HG02571 (cell line): ENCODE measurements around the gene MT1H.

Source experiments
- ATAC-seq: cut with Tn5 transposase; IDR thresholded peaks from one replicate; pipeline ENCODE4 v1.9.1; 2021; ENCODE audit warnings: mild to moderate bottlenecking, moderate library complexity; ENCODE audit not compliant: unreplicated experiment

The MT1H gene

DNA sequence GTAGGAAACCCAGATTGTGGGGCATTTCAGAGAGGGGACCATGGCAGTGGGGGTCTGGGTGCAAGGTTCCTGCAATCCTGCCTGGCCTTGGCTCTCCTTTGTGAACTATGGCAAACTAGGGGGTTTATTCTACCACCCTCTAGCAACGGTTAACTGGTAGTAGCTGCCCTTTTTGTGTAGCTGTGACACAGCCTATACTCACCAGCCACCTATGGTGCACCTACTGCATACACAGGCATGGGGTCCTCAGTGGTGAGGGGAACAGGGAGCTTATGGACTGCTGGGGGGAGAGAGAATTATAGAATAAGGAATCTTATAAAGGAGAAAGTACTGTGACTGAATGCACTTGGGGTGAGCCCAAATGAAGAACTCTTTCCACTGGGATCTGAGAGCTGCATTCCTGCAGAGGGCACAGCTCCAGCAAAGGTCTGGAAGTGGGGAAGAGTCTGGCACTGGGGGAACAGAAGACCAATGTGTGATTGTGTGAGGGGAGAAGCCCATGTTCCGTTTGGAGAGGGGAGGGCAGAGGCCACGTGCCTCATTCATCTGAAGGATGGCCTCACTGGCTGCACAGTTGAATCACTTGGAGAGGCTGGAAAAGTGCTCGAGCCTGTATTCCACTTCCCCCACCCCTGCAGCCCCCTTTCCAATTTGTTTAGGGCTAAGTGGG is 14.8 kb downstream of the MT1H start:
- no peak for ATAC-seq

GRCh38 chr16:56684926-56685590 is 15.4 kb downstream of the MT1H start:
- ATAC-seq, result no peak

DNA sequence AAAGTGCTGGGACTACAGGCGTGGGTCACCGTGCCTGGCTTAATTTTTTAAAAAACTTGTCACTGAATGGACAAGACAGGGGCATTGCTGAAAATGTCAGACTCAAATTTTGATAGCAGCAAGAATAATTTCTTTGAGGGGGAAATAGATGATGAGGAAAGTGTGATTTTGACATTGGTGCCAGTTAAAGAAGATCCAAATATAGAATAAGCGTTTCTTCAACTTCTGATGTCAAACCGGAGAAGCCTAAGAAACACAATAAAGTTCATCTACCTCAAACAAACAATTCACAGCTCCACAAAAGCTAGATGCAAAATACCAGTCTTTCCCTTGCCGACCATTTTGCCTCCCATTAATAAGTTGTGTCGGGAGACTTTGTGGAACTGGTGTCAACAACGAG is 17.1 kb downstream of the MT1H start:
- no peak for ATAC-seq

GRCh38 chr16:56688762-56689161 is 19.1 kb downstream of the MT1H start:
- no peak for ATAC-seq

DNA sequence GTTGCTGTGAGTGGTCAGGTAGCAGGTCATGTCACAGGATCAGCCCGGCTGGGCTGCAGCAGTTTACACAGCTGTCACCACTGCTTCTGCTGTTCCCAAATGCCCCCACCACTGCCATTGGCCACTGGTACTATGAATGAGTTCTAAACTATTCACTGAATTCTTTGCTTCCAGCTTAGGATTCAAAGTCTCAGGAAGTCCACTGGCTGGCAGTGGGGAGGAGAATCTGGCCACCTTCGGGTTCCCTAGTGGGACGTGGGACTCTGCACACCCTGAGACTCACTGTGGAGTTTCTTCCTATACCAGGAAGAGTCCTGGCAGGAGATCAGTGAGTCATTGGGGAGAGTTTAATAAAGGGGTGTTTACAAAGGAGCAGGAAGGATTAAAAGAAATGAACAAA is 19.6 kb downstream of the MT1H start:
- ATAC-seq, result no peak

- ATAC-seq, result no peak
Observed at GRCh38 chr16:56690420-56691122, 21.0 kb downstream of the MT1H start.

DNA sequence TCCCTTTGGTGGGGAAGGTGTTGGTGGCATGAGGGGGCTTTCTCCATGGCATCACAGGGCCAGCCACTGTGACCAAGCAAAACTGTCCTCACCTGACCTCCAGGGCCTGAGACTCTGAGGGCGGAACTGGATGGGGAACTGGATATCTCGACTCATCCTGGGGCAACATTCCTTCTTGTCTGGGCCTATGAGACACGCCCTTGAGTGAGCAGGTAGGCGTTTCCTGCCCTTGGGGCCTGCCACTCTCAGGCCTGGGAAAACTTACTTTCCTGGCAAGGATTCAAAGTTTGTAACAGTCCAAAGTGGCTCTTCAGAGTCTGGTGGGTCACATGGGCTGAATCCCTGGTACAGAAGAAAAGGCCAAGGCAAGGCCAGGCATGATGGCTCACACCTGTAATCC is 22.3 kb downstream of the MT1H start:
- no peak for ATAC-seq

GRCh38 chr16:56695246-56695645 is 25.6 kb downstream of the MT1H start:
- ATAC-seq, result no peak

- no peak for ATAC-seq
Observed at GRCh38 chr16:56697456-56698155, 28.0 kb downstream of the MT1H start.

DNA sequence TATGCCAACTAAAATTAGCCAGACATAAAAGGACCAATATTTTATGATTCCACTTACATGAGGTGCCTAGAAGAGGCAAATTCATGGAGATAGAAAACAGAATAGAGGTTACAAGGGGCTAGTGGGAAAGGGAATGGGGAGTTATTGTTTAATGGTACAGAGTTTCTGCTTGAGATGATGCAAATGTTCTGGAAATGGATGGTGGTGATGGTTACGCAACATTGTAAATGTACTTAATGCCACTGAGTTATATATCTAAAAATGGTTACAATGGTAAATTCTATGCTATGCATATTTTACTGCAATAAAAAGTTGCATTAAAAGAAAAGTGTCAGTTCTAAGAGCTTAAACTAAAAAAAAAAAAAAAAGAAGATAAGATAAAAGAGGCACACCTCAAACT is 30.6 kb downstream of the MT1H start:
- ATAC-seq, result no peak

DNA sequence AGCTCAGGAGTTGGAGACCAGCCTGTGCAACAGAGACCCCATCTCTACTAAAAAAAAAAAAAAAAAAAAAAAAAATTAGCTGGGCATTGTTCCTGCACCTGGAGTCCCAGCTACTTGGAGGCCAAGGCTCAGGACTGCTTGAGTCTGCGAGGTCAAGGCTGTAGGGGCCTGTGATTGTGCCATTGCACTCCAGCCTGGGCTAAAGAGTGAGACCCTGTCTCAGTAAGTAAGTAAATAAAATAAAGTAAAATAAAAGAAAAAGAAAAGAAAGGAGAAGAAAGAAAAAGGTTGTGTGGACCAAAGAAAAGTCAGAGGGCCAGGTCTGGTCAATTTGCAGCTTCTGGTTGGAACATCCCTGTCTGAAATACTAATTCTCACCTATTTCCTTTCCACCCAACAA is 31.0 kb downstream of the MT1H start:
- no peak for ATAC-seq

- no peak for ATAC-seq
Observed at GRCh38 chr16:56701534-56701933, 31.9 kb downstream of the MT1H start.

- ATAC-seq, result no peak
Observed at GRCh38 chr16:56702836-56703235, 33.2 kb downstream of the MT1H start.

- no peak for ATAC-seq
Observed at GRCh38 chr16:56708525-56709442, 39.2 kb downstream of the MT1H start.

DNA sequence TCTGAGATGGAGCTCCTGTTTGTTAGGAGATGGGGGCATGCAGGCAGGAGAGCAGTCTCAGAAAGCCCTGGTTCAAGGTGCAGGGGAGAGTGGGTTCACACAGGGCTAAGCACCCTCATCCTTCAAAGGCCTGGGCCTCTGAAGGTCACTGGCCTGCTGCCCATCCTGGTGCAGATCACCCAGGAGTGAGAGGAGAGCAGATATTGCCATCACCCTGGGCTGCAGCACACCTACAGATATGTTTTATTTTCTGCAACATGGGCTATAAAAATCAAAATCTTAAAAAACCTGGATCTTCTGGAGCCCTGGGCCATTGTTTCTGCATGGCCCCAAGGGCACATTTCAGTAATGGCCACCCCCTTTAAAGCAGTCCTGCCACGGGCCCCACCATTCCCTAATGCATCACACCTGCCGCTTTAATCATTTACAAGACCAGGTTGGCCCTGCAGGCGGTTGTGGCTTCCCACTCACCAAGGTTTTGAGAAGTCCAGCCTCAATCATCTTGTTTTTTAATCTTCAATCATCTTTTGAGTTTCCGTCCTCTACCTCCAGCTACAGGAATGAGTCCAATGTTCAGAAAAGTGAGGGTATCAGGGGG is 39.9 kb downstream of the MT1H start:
- no peak for ATAC-seq

DNA sequence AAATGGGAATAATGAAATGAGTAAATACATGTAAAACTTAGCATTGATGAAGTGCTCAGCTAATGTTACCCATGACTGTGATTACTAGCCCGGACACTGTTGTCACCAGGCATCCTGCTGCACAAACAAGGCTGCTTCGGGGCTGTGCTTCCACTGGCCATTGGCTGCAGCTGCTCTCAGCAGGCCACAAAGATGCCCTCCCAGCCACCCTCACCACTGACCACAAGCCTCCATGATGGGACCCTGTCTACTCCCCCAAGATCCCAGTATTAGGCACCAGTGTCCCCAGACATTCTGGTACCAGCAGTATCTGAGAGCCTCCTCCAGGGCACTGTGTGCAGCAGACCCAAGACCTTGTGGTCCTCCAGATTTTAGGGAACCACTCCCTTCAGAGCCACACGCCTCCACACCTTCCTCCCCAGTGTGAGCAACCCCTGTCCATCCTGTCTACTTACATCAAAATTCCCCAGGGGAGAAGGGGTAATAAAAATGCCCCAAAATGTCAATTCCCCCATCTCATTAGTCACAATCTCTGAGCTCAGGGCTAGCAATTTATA is 40.6 kb downstream of the MT1H start:
- no peak for ATAC-seq

DNA sequence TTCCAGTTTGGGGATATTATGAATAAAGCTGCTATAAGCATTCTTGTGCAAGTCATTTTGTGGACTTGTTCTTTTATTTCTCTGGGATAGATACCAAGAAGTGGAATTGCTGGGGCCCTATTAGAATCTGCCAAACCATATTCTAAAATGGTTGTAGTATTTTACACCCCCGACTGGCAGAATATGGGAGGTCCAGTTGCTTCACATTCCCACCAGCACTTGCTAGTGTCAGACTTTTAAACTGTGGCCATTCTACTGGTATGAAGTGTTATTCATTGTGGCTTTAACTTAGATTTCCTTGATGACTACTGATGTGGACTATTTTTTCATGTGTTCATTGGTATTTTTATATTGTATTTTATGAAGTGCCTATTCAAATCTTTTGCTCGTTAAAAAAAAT is 42.2 kb downstream of the MT1H start:
- ATAC-seq, result no peak

- no peak for ATAC-seq
Observed at GRCh38 chr16:56713794-56714193, 44.2 kb downstream of the MT1H start.

DNA sequence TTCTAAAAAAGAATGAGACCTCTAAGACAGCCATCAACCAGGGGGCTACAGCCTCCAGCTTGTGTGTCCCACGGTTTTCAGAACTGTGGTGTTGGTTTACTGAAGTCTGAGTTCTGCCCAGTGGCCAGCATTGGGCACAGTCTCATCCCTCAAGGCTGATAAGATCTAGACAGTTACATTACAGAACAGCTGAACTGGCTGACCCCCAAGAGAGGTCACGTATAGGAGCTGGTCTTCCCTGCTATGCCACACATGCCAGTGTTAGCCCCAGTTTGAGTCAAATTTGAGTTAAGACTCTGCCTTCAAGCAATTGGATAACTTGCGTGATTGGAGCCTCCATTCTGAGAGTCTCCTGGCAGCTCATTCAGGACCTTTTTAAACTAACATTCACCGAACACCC is 45.5 kb downstream of the MT1H start:
- ATAC-seq, result no peak

DNA sequence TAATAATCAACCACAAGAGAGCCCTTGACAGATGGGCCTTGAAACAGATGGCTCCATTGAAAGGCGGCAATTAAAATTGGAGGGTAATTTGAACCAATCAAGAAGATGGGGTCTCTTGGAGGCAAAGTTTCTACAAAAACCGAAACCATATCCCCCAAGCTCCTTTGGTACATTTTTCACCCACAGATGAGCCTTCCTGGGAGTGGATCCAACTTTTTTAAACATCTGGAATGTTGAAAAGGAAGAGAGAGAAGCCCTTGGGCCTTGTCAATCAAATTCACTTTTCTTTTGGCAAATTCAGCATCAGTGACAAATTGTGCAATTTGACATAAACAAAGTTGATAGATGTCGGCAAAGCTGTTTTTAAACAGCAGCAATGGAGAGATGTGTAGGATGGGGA is 47.1 kb downstream of the MT1H start:
- ATAC-seq, result no peak
